ENCODE measurements around the gene FURIN.

The FURIN gene

GRCh38 chr15:90851940-90852339 is 16.4 kb upstream of the FURIN start:
- 0 out of 2 replicates have a peak, but pooled peaks cover 7% of the 10 kb centered on the region for H3F3A ChIP-seq (ENCODE audit: control insufficient read depth, insufficient read depth)
- no peaks in the 10 kb centered on the region for H3K36me3 ChIP-seq (ENCODE audit: control insufficient read depth, low read length)
- H3K79me2 ChIP-seq (ENCODE audit: control insufficient read depth, low read length), result no peaks in the 10 kb centered on the region
- peaks cover 53% of the 10 kb centered on the region for H3K4me1 ChIP-seq (ENCODE audit: control insufficient read depth, low read length)
- no peaks in the 10 kb centered on the region for H4K20me1 ChIP-seq (ENCODE audit: control insufficient read depth, insufficient read depth, low read depth, low read length)
- no peaks in the 10 kb centered on the region for H3K9me2 ChIP-seq (replicated peaks; ENCODE audit: control insufficient read depth, low read length)
- no peaks in the 10 kb centered on the region for H3K9me3 ChIP-seq (ENCODE audit: control insufficient read depth, insufficient read depth, low read length)
- H3K27ac ChIP-seq (ENCODE audit: low read depth, low read length), result no peak overlapping the region
- H3K4me2 ChIP-seq (ENCODE audit: low read length), result peak overlapping the region; percentile 77; the same call in 1 of the 2 replicates
- peaks cover 5% of the 10 kb centered on the region for H3K27me3 ChIP-seq (ENCODE audit: control insufficient read depth, low read length)
- H3K4me3 ChIP-seq (ENCODE audit: low read length), result no peak overlapping the region
- TF ChIP-seq EZH2phosphoT487 (IDR thresholded peaks at IDR 0.05; ENCODE audit: borderline replicate concordance, low read length), result no peak
- TF ChIP-seq CTCF (IDR thresholded peaks at IDR 0.05; ENCODE audit: low read depth, low read length, poor library complexity, severe bottlenecking), result no peak

- Histone ChIP-seq H3K9me2 (replicated peaks; ENCODE audit: control insufficient read depth, low read length) (no peaks in the 10 kb centered on the region), H3K4me1 (ENCODE audit: control insufficient read depth, low read length) (peaks cover 58% of the 10 kb centered on the region), H3K4me3 (ENCODE audit: low read length) (no peak overlapping the region), H4K20me1 (ENCODE audit: control insufficient read depth, insufficient read depth, low read depth, low read length) (no peaks in the 10 kb centered on the region), H3K27ac (ENCODE audit: low read depth, low read length) (no peak overlapping the region), H3K4me2 (ENCODE audit: low read length) (no peak overlapping the region), H3K9me3 (ENCODE audit: control insufficient read depth, insufficient read depth, low read length) (no peaks in the 10 kb centered on the region), H3F3A (ENCODE audit: control insufficient read depth, insufficient read depth) (peaks cover 7% of the 10 kb centered on the region; the same call in 1 of the 2 replicates), H3K79me2 (ENCODE audit: control insufficient read depth, low read length) (no peaks in the 10 kb centered on the region), H3K27me3 (ENCODE audit: control insufficient read depth, low read length) (peaks cover 5% of the 10 kb centered on the region), H3K36me3 (ENCODE audit: control insufficient read depth, low read length) (no peaks in the 10 kb centered on the region)
- TF ChIP-seq CTCF (IDR thresholded peaks at IDR 0.05; ENCODE audit: low read depth, low read length, poor library complexity, severe bottlenecking) (no peak), EZH2phosphoT487 (IDR thresholded peaks at IDR 0.05; ENCODE audit: borderline replicate concordance, low read length) (no peak)
Measured at GRCh38 chr15:90855139-90855538, 13.2 kb upstream of the FURIN start.

GRCh38 chr15:90857337-90857736 is 11.1 kb upstream of the FURIN start:
- no peak overlapping the region for H3K27ac ChIP-seq (ENCODE audit: low read depth, low read length)
- TF ChIP-seq CTCF (IDR thresholded peaks at IDR 0.05; ENCODE audit: low read depth, low read length, poor library complexity, severe bottlenecking), result no peak

More at GRCh38 chr15:90857337-90857736, 11.1 kb upstream of the FURIN start:
- H3K79me2 ChIP-seq (ENCODE audit: control insufficient read depth, low read length), result no peaks in the 10 kb centered on the region
- peaks cover 44% of the 10 kb centered on the region for H3K4me1 ChIP-seq (ENCODE audit: control insufficient read depth, low read length)
- no peaks in the 10 kb centered on the region for H3K36me3 ChIP-seq (ENCODE audit: control insufficient read depth, low read length)
- H3F3A ChIP-seq (ENCODE audit: control insufficient read depth, insufficient read depth), result no peaks in the 10 kb centered on the region; the same call in 1 of the 2 replicates
- H3K9me3 ChIP-seq (ENCODE audit: control insufficient read depth, insufficient read depth, low read length), result no peaks in the 10 kb centered on the region
- no peaks in the 10 kb centered on the region for H3K27me3 ChIP-seq (ENCODE audit: control insufficient read depth, low read length)
- H3K4me2 ChIP-seq (ENCODE audit: low read length), result no peak overlapping the region
- no peaks in the 10 kb centered on the region for H3K9me2 ChIP-seq (replicated peaks; ENCODE audit: control insufficient read depth, low read length)
- no peaks in the 10 kb centered on the region for H4K20me1 ChIP-seq (ENCODE audit: control insufficient read depth, insufficient read depth, low read depth, low read length)
- no peak overlapping the region for H3K4me3 ChIP-seq (ENCODE audit: low read length)

Data from DOHH2 (cell line).